GM12874 (cell line): ENCODE data around the gene PRR5L.

Source experiments
- CTCF ChIP-seq: IDR thresholded peaks from 2 replicates; pipeline ENCODE4 v1.5.1; 2011; ENCODE audit warnings: low read depth, mild to moderate bottlenecking, control low read depth, low read length, moderate library complexity; ENCODE audit not compliant: insufficient read depth

The PRR5L gene

GRCh38 chr11:36454551-36454940 is 158.5 kb downstream of the PRR5L start:
- no peak for TF ChIP-seq CTCF

DNA sequence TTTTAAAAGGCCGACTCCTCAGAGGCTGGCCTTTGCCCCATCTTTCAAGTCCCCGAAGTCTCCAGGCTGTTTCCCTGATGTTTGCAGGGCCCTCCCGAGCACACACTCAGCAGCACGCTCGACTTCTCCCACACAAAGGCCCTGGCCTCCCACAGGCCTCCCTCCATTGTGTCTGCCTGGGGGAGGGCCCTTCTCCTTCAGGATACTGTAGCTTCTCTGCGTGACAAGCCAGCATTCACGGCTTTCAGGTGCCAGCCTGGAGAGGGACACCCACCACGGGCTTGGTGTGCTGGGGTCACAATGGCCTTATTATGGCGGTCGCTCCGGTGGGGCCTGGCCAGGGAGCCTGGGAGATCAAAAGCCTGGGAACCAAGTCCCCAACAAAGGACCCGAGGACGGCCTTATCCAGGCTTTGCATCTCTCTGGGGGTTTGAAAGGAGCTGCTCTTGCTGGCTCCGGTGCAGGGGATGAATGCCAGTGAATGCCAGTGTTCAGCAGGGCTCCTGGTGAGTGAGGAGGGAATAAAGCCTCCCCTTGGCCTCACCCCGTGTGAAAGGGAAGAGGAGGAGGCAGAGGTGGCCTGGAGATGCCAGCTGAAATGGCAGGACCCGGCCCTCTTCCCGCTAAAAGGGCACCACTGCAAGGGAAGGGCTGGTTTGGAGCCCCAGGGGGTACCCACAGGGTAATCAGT is 159.0 kb downstream of the PRR5L start:
- TF ChIP-seq CTCF: no peak

DNA sequence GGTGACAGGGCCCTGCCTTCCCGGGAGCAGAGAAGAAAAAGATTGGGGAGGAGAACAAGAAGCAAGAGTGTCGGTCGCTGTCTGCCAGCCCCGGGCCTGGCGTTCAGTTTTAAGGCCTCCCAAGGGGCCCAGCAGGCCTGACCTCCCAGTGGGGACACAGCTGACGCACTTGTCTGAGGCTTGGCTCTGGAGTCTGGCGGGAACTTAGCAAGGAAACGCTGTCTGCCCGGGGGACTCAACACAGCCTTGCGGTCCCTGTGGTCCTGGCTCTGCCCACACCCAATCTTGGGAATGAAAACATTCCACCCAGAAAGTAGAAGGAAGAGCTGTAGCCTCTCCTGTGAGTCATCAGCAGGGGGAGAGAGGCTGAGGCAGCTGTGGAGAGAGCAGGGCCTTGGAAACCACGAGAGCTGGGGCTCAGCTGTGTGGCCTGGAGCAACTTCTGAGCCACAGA is 159.6 kb downstream of the PRR5L start:
- TF ChIP-seq CTCF: no peak

DNA sequence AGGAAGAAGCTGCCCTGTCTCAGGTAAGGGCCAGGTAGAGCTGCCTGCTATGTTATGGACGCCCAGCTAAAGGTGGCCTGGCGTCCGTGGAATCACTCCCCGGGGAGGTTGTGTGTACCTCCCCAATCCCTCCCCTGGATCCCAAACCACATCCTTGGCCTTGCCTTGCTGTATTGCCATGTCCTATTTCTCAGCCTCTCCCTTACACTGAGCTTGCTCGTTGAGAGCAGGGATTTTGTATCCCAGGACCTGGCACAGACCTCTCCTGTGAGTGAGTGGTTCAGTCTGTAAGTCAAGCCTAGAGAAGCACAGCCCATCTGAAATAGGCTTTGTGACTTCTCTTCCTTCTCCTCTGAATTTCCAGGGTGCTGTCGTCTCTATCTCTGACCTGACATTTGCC is 160.1 kb downstream of the PRR5L start:
- TF ChIP-seq CTCF: no peak

DNA sequence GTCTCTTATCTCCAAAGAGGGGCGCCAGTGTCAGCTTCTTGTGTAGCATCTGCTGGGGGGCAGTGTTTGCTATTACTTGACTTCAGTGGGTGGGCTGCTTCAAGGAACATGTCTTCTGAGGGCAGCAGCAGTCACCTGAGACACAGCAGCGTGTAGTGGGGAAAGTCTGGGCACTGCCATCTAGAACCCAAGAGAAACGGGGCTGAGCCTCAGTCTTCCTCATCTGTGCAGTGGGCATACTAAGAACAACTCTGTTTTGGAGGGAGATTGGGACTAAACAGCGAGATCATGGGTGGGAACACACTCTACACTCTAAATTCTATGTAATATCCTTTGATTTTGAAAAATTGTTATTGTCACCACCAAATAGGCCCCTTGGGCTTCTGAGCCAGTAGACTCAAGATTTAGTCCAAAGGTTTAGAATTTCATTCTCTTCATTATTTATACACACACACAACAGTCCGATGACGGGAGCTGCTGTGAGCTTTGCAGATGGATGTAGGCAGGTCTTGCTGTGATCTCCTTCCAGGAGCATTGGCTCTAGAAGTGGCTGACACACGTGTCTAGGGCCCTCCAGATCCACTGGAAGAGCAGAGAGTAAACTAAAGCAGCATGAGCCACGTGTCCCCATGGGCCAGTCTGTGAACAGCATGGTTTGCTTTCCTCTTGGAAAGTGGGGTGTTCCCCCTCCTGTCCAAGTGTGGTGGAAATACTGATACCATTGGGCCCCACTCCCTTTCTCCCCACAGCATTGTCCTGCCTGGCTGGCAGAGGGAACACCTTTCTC is 162.2 kb downstream of the PRR5L start:
- TF ChIP-seq CTCF: no peak

GRCh38 chr11:36459046-36459445 is 163.0 kb downstream of the PRR5L start:
- no peak for TF ChIP-seq CTCF

GRCh38 chr11:36460220-36460619 is 164.1 kb downstream of the PRR5L start:
- TF ChIP-seq CTCF: no peak
